Nephron (organoid): ENCODE measurements around the gene ZGRF1.

ENCODE experiments used
- H3K27ac Mint-ChIP-seq, 3 experiments: 2 replicates each; pipeline ENCODE4 v1.8.0; 2020; ENCODE audit warnings: mixed read lengths in 3 of 3, mild to moderate bottlenecking in 2 of 3, moderate library complexity in 1 of 3
- H3K27me3 Mint-ChIP-seq: 2 replicates; pipeline ENCODE4 v1.8.0; 2021; ENCODE audit warnings: low read depth, mild to moderate bottlenecking, moderate library complexity, mixed read lengths
- H3K36me3 Mint-ChIP-seq: 2 replicates; pipeline ENCODE4 v1.8.0; 2020; ENCODE audit warnings: low read depth, mixed read lengths
- H3K4me1 Mint-ChIP-seq: 2 replicates; pipeline ENCODE4 v1.8.0; 2020; ENCODE audit warnings: mixed read lengths
- H3K4me3 Mint-ChIP-seq, 3 experiments: 2 replicates each; pipeline ENCODE4 v1.8.0; 2020; ENCODE audit warnings: mild to moderate bottlenecking in 3 of 3, mixed read lengths in 3 of 3, moderate library complexity in 2 of 3
- H3K9me3 Mint-ChIP-seq: 2 replicates; pipeline ENCODE4 v1.8.0; 2020; ENCODE audit warnings: mixed read lengths
- TF ChIP-seq, protein P1 (sequence below), 3 experiments: fragments of 200-600 bp; sonication (generic); IDR thresholded peaks; one replicate each; pipeline ENCODE4 v1.5.0; 2021; ENCODE audit warnings: antibody characterized with exemption in 3 of 3; ENCODE audit not compliant: unreplicated experiment in 3 of 3

Gene ZGRF1

DNA sequence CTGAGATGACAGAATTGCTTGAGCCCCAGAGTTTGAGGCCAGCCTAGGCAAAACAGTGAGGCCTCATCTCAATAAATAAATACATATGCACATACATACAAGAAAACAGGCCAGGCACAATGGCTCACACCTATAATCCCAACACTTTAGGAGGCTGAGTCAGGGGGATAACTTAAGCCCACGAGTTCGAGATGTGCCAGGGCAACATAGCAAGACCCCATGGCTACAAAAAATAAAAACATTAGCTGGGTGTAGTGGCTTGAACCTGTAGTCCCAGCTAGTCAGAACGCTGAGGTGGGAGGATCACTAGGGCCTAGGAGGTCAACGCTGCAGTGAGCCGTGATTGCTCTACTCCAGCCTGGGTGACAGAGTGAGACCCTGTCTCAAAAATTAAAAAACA is 69.2 kb downstream of the ZGRF1 start:
- H3K9me3 Mint-ChIP-seq = peaks cover 7% of the 10 kb centered on the region
- H3K27me3 Mint-ChIP-seq = no peaks in the 10 kb centered on the region
- peaks cover 28% of the 10 kb centered on the region for H3K36me3 Mint-ChIP-seq
- no peak overlapping the region for H3K4me3 Mint-ChIP-seq
- TF ChIP-seq, protein P1, sequence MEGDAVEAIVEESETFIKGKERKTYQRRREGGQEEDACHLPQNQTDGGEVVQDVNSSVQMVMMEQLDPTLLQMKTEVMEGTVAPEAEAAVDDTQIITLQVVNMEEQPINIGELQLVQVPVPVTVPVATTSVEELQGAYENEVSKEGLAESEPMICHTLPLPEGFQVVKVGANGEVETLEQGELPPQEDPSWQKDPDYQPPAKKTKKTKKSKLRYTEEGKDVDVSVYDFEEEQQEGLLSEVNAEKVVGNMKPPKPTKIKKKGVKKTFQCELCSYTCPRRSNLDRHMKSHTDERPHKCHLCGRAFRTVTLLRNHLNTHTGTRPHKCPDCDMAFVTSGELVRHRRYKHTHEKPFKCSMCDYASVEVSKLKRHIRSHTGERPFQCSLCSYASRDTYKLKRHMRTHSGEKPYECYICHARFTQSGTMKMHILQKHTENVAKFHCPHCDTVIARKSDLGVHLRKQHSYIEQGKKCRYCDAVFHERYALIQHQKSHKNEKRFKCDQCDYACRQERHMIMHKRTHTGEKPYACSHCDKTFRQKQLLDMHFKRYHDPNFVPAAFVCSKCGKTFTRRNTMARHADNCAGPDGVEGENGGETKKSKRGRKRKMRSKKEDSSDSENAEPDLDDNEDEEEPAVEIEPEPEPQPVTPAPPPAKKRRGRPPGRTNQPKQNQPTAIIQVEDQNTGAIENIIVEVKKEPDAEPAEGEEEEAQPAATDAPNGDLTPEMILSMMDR (IDR thresholded peaks at IDR 0.05; ENCODE audit: unreplicated experiment in 3 of 3) = no peak
- H3K27ac Mint-ChIP-seq = no peak overlapping the region
- no peaks in the 10 kb centered on the region for H3K4me1 Mint-ChIP-seq

GRCh38 chr4:112564706-112565270 is 71.9 kb downstream of the ZGRF1 start:
- TF ChIP-seq, protein P1 (IDR thresholded peaks at IDR 0.05; ENCODE audit: unreplicated experiment in 3 of 3) = no peak
- Mint-ChIP-seq H3K27me3 (no peaks in the 10 kb centered on the region), H3K4me3 (no peak overlapping the region), H3K4me1 (no peaks in the 10 kb centered on the region), H3K27ac (no peak overlapping the region), H3K9me3 (peaks cover 7% of the 10 kb centered on the region), H3K36me3 (peaks cover 21% of the 10 kb centered on the region)

- Mint-ChIP-seq H3K27me3 (no peaks in the 10 kb centered on the region), H3K27ac (no peak overlapping the region), H3K9me3 (peaks cover 7% of the 10 kb centered on the region), H3K36me3 (peaks cover 17% of the 10 kb centered on the region), H3K4me1 (no peaks in the 10 kb centered on the region), H3K4me3 (no peak overlapping the region)
- TF ChIP-seq, protein P1 (IDR thresholded peaks at IDR 0.05; ENCODE audit: unreplicated experiment in 3 of 3) = no peak
Observed at GRCh38 chr4:112563431-112564200, 73.1 kb downstream of the ZGRF1 start.

DNA sequence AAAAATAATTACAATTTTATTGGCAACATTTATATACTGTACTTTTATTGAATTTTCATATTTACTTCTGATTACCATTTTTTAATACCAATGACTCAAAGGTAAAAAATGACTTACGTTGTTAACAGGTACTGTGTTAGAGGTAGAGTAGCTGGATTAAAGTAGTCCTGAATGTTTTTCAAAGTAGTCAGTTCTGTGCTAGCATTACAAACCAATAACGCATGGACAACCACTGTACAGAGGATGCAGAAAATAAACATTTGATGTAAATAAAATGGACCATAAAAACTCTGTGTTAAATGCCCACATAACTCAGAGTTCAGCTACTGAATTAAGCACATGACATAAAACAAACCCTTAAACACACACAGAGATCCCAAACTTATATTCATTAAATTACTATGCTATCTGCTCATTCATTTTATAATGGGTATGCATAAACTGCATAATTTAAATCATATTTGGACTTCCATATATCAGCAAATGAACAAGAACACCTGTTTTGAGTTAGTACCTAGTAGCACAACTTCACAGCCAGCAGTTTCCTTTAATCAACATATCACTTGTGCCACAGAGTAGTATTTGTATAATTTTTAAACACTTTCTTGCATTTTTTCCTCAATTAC is 74.3 kb downstream of the ZGRF1 start:
- no peak overlapping the region for H3K27ac Mint-ChIP-seq
- H3K4me3 Mint-ChIP-seq = no peak overlapping the region
- peaks cover 7% of the 10 kb centered on the region for H3K9me3 Mint-ChIP-seq
- TF ChIP-seq, protein P1 (IDR thresholded peaks at IDR 0.05; ENCODE audit: unreplicated experiment in 3 of 3) = no peak
- H3K36me3 Mint-ChIP-seq = peaks cover 9% of the 10 kb centered on the region
- no peaks in the 10 kb centered on the region for H3K27me3 Mint-ChIP-seq
- H3K4me1 Mint-ChIP-seq = no peaks in the 10 kb centered on the region

- H3K27ac Mint-ChIP-seq = no peak overlapping the region
- TF ChIP-seq, protein P1 (IDR thresholded peaks at IDR 0.05; ENCODE audit: unreplicated experiment in 3 of 3) = no peak
- no peaks in the 10 kb centered on the region for H3K4me1 Mint-ChIP-seq
- peaks cover 3% of the 10 kb centered on the region for H3K36me3 Mint-ChIP-seq
- H3K9me3 Mint-ChIP-seq = no peaks in the 10 kb centered on the region
- no peak overlapping the region for H3K4me3 Mint-ChIP-seq
- H3K27me3 Mint-ChIP-seq = no peaks in the 10 kb centered on the region
Observed at GRCh38 chr4:112560084-112560483, 76.6 kb downstream of the ZGRF1 start.
